ENCODE data around the gene CMC4.
A peak's percentile ranks its signal among the peaks of the same experiment; 100 is the strongest.

The CMC4 gene

GRCh38 chrX:155026420-155026726 is 44.6 kb downstream of the CMC4 start:
- Histone ChIP-seq H3K27me3 (ENCODE audit: insufficient read depth, low read depth, severe bottlenecking) (no peaks in the 10 kb centered on the region), H3K9me3 (ENCODE audit: severe bottlenecking) (no peaks in the 10 kb centered on the region), H3K36me3 (no peaks in the 10 kb centered on the region), H3K4me3 (ENCODE audit: low read depth, low read length) (peak overlapping the region; percentile 98), H3K27ac (peak overlapping the region; percentile 97)
- no peak for DNase-seq
- TF ChIP-seq CTCF (IDR thresholded peaks at IDR 0.05; ENCODE audit: low read depth, low read length) = no peak

GRCh38 chrX:155023907-155024833 is 46.8 kb downstream of the CMC4 start:
- no peaks in the 10 kb centered on the region for H3K36me3 ChIP-seq
- TF ChIP-seq CTCF (IDR thresholded peaks at IDR 0.05; ENCODE audit: low read depth, low read length) = no peak
- no peaks in the 10 kb centered on the region for H3K9me3 ChIP-seq (ENCODE audit: severe bottlenecking)
- H3K27ac ChIP-seq = no peak overlapping the region
- H3K4me3 ChIP-seq (ENCODE audit: low read depth, low read length) = no peak overlapping the region
- no peaks in the 10 kb centered on the region for H3K27me3 ChIP-seq (ENCODE audit: insufficient read depth, low read depth, severe bottlenecking)
- DNase-seq = no peak

- no peaks in the 10 kb centered on the region for H3K36me3 ChIP-seq
- no peak for DNase-seq
- H3K4me3 ChIP-seq (ENCODE audit: low read depth, low read length) = no peak within 1 kb of the TSS
- TF ChIP-seq CTCF (IDR thresholded peaks at IDR 0.05; ENCODE audit: low read depth, low read length) = no peak
- no peaks in the 10 kb centered on the region for H3K27me3 ChIP-seq (ENCODE audit: insufficient read depth, low read depth, severe bottlenecking)
- H3K27ac ChIP-seq = no peak within 1 kb of the TSS
- no peaks in the 10 kb centered on the region for H3K9me3 ChIP-seq (ENCODE audit: severe bottlenecking)
Measured at GRCh38 chrX:155022585-155022984, 48.4 kb downstream of the CMC4 start, which contains the start of gene F8. F8 (minus strand) TSS chrX:155022723; CDS start chrX:155022552, 171 bp downstream.

- no peaks in the 10 kb centered on the region for H3K9me3 ChIP-seq (ENCODE audit: severe bottlenecking)
- H3K4me3 ChIP-seq (ENCODE audit: low read depth, low read length) = no peak overlapping the region
- DNase-seq = no peak
- H3K27ac ChIP-seq = no peak overlapping the region
- no peaks in the 10 kb centered on the region for H3K36me3 ChIP-seq
- TF ChIP-seq CTCF (IDR thresholded peaks at IDR 0.05; ENCODE audit: low read depth, low read length) = no peak
- no peaks in the 10 kb centered on the region for H3K27me3 ChIP-seq (ENCODE audit: insufficient read depth, low read depth, severe bottlenecking)
Measured at GRCh38 chrX:155020591-155020990, 50.3 kb downstream of the CMC4 start.

All from WERI-Rb-1 (cell line).